ENCODE results near the gene SELENON. TPM values are rescaled to one million over a fixed set of nuclear protein-coding genes. Genes with fewer than 3 reads are reported as not detected.

Gene SELENON
- total and polyA plus RNA-seq, 8 donors: 85.2 to 107 (median 96.4) TPM

DNA sequence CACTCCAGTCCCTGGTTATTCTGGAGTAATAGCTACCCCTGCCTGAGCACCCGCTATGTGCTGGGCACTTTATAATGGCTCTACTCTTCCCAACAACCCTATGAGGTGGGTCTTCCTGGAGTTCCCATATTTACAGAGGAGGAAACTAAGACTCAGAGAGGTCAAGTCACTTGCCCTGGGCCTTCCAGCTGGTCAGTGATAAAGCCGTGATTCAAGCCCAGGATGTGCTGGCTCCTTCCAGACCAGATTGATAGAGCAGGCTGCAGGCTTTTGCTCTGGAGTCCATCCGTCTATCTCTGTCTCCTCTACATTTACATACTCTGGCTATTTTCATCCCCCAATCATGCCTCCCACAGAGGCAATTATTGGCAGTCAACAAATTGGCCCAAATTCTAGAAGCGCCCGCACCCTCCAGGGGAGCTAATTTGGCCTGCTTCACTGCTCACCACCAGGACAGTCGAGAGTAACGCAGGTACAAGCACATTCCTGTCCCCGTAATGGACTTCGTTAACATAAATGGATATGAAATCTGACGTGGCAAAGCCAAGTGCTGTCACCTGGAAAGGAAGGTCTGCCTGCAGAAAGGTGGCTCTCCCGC lies 39.8 kb upstream of the SELENON start:
- H3K36me3 ChIP-seq: peaks cover 0 to 13% of the 10 kb centered on the region in 2 donors
- no peak overlapping the region for H3K4me3 ChIP-seq
- H3K27me3 ChIP-seq: no peaks in the 10 kb centered on the region
- H3K27ac ChIP-seq: no peak overlapping the region
- ATAC-seq (no peak), DNase-seq (peak in 1 of 4 donors; percentile 21)
- TF ChIP-seq, protein P1, sequence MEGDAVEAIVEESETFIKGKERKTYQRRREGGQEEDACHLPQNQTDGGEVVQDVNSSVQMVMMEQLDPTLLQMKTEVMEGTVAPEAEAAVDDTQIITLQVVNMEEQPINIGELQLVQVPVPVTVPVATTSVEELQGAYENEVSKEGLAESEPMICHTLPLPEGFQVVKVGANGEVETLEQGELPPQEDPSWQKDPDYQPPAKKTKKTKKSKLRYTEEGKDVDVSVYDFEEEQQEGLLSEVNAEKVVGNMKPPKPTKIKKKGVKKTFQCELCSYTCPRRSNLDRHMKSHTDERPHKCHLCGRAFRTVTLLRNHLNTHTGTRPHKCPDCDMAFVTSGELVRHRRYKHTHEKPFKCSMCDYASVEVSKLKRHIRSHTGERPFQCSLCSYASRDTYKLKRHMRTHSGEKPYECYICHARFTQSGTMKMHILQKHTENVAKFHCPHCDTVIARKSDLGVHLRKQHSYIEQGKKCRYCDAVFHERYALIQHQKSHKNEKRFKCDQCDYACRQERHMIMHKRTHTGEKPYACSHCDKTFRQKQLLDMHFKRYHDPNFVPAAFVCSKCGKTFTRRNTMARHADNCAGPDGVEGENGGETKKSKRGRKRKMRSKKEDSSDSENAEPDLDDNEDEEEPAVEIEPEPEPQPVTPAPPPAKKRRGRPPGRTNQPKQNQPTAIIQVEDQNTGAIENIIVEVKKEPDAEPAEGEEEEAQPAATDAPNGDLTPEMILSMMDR (IDR thresholded peaks at IDR 0.05): no peak
- intact Hi-C loops (cut with DNase I): no loop called here
- no peaks in the 10 kb centered on the region for H3K9me3 ChIP-seq
- peaks cover 0 to 10% of the 10 kb centered on the region in 2 donors for H3K4me1 ChIP-seq

DNA sequence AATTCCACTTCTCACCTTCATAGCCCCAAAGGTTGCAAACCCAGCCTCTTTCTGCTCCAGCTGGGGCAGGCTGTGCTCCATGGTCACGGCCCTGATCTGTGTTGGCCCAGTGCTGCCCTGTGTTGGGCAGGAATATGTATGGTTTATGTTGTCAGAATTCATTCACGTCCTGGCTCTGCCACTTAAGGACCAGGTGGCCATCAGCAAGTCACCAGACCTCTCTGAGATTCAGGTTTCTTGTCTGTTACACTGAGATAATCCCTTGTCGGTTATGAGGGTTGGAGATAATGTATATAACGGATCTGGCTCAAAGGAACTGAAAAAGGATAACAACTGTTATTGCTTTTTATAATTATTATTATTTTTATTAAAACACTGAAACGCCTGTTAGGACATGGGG lies 39.1 kb upstream of the SELENON start:
- H3K4me1 ChIP-seq: peaks cover 0 to 6% of the 10 kb centered on the region in 2 donors
- TF ChIP-seq, protein P1 (IDR thresholded peaks at IDR 0.05): no peak
- intact Hi-C loops (cut with DNase I): no loop called here

DNA sequence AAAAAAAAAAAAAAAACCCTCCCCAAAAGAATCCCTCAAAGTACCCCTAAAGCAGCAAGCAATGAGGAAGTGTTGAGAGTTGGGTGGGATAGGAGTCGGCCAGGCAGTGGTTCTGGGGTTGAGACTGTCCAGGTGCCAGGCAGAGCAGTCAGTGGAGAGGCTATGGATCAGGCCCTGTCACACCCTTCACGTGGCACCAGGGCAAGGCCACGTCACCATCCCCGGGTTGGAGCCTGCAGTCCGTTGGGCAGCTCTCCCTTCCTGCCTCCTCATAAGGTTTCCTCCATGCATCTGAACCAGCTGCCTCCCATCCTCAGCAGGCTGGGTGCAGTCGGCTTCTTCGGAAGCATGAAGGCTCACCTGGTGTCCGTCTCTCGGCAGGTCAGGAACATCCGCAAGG lies 36.5 kb upstream of the SELENON start:
- Histone ChIP-seq H3K4me3 (no peak overlapping the region), H3K27ac (no peak overlapping the region), H3K4me1 (no peaks in the 10 kb centered on the region), H3K9me3 (no peaks in the 10 kb centered on the region), H3K36me3 (peaks cover 0 to 13% of the 10 kb centered on the region in 2 donors), H3K27me3 (no peaks in the 10 kb centered on the region)
- TF ChIP-seq, protein P1 (IDR thresholded peaks at IDR 0.05): no peak
- no peak for ATAC-seq
- intact Hi-C loops (cut with DNase I): no loop called here
- DNase-seq: peak in 1 of 4 donors; percentile 59

More for the DNA sequence above, 39.1 kb upstream of the SELENON start:
- Histone ChIP-seq H3K27me3 (no peaks in the 10 kb centered on the region), H3K4me3 (no peak overlapping the region), H3K36me3 (peaks cover 0 to 13% of the 10 kb centered on the region in 2 donors), H3K9me3 (no peaks in the 10 kb centered on the region), H3K27ac (no peak overlapping the region)
- DNase-seq: peak in 1 of 4 donors; percentile 28
- ATAC-seq: no peak

DNA sequence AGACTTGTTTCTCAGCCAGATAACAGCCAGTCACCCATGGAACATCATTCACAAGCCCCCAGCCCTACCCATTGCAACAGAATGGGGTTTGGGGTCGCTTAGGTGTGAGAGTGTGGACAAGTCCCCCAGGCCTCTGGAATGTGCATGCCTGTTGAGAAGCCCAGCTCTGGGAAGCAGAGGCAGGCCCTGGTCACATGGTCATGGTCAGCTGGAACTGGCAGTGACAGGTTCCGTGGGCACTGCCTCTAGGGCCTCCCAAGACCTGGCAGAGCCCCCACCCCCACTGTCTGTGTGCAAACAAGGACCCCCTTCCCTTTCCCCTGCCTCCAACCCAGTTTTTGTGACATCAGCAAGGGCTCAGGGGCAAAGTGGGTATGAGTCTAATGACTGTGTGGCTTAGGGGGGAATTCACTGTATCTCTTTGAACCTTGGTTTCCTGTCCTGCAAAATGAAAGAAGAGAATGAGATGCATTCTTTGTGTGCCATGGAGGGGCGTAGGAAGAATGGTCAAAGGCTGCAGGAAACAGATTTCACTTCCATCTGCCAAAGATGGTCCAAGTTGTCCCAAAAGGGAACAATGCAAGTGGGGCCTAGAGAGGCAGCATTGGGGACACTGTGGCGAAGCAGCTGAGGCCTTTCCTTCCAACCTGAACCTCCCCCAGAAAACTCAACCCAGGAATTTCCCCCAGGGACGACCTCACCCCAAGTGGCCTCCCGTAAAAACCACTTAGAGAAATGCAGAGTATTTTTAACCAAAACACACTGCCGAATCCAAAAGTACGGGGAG lies 34.7 kb upstream of the SELENON start:
- no peak for ATAC-seq
- no peak overlapping the region for H3K27ac ChIP-seq
- TF ChIP-seq, protein P1 (IDR thresholded peaks at IDR 0.05): no peak
- no peaks in the 10 kb centered on the region for H3K9me3 ChIP-seq
- intact Hi-C loops (cut with DNase I): no loop called here
- H3K36me3 ChIP-seq: peaks cover 0 to 7% of the 10 kb centered on the region in 2 donors
- H3K4me3 ChIP-seq: no peak overlapping the region
- DNase-seq: no peak
- H3K4me1 ChIP-seq: no peaks in the 10 kb centered on the region
- no peaks in the 10 kb centered on the region for H3K27me3 ChIP-seq

- H3K4me3 ChIP-seq: no peak overlapping the region
- H3K4me1 ChIP-seq: peaks cover 4% of the 10 kb centered on the region in 2 donors
- TF ChIP-seq, protein P1 (IDR thresholded peaks at IDR 0.05): no peak
- no peak for DNase-seq
- ATAC-seq: no peak
- H3K36me3 ChIP-seq: peaks cover 0 to 7% of the 10 kb centered on the region in 2 donors
- intact Hi-C loops (cut with DNase I): no loop called here
- no peak overlapping the region for H3K27ac ChIP-seq
- no peaks in the 10 kb centered on the region for H3K9me3 ChIP-seq
- H3K27me3 ChIP-seq: no peaks in the 10 kb centered on the region
These were observed 33.9 kb upstream of the SELENON start for GRCh38 chr1:25765923-25766589.

Measured in left lung (tissue), 10 donors.